ENCODE measurements around the gene SLC6A12. TPM values are rescaled to one million over a fixed set of nuclear protein-coding genes. Genes with fewer than 3 reads are reported as not detected.

The SLC6A12 gene
- total and polyA plus RNA-seq, 2 donors (not counting 3 experiments of a cell fraction or from before 2014, with no cell fraction given): not detected

GRCh38 chr12:232731-233614 is 19.0 kb upstream of the SLC6A12 start:
- CTCF ChIA-PET: interaction anchor here (0.6 to 0.7 kb wide), 2 partner anchors 12 to 71 kb away, joined by 3 read pairs; no protein-coding TSS in a partner anchor
- FAIRE-seq: no peak
- Histone ChIP-seq H3K4me3 (replicated peaks in 1 of 3; ENCODE audit: insufficient read depth in 1 of 3, low read depth in 1 of 3, low read length in 3 of 3) (no peak overlapping the region), H3K79me2 (ENCODE audit: control insufficient read depth, insufficient read depth, low read length) (no peaks in the 10 kb centered on the region), H3K9ac (replicated peaks; ENCODE audit: extremely low read depth, insufficient read depth, low read length) (no peak overlapping the region), H3K36me3 (ENCODE audit: control insufficient read depth in 2 of 2, extremely low read depth in 1 of 2, insufficient read depth in 2 of 2, low read length in 2 of 2) (no peaks in the 10 kb centered on the region), H3K27ac (ENCODE audit: insufficient read depth, low read depth, low read length) (no peak overlapping the region), H3K9me1 (replicated peaks; ENCODE audit: control insufficient read depth, extremely low read depth, insufficient read depth, low read length) (no peaks in the 10 kb centered on the region), H3K4me1 (ENCODE audit: control insufficient read depth, extremely low read depth, insufficient read depth, low read length) (no peaks in the 10 kb centered on the region), H3K27me3 (ENCODE audit: control insufficient read depth in 2 of 2, insufficient read depth in 2 of 2, low read length in 2 of 2) (peaks cover 0 to 3% of the 10 kb centered on the region in 2 experiments), H2AFZ (ENCODE audit: low read depth, low read length) (no peak overlapping the region), H3K9me3 (replicated peaks; ENCODE audit: control insufficient read depth, insufficient read depth, low read length) (no peaks in the 10 kb centered on the region), H4K20me1 (replicated peaks; ENCODE audit: control insufficient read depth, extremely low read depth, insufficient read depth, low read length) (no peaks in the 10 kb centered on the region), H3K4me2 (ENCODE audit: insufficient read depth, low read length) (no peak overlapping the region)
- POLR2A ChIA-PET: no interaction called here
- no peak for TF ChIP-seq JUN (IDR thresholded peaks at IDR 0.05; ENCODE audit: borderline replicate concordance, insufficient read depth, insufficient read length, low read depth)
- TF ChIP-seq FOS (IDR thresholded peaks at IDR 0.05; ENCODE audit: borderline replicate concordance, insufficient read depth, low read length): no peak
- TF ChIP-seq GATA2 (IDR thresholded peaks at IDR 0.05; ENCODE audit: insufficient read depth, insufficient read length, low read depth, low read length): no peak
- no peak for TF ChIP-seq POLR2A (IDR thresholded peaks at IDR 0.05; ENCODE audit: low read depth, low read length)
- TF ChIP-seq, protein P1, sequence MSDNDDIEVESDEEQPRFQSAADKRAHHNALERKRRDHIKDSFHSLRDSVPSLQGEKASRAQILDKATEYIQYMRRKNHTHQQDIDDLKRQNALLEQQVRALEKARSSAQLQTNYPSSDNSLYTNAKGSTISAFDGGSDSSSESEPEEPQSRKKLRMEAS (IDR thresholded peaks at IDR 0.05; ENCODE audit: insufficient read depth, insufficient read length): no peak
- TF ChIP-seq EZH2 (IDR thresholded peaks at IDR 0.05; ENCODE audit: borderline replicate concordance, low read depth, low read length, severe bottlenecking): no peak
- no peak for TF ChIP-seq POLR2AphosphoS5 (IDR thresholded peaks at IDR 0.05; ENCODE audit: insufficient read depth, low read depth, low read length)
- TF ChIP-seq, protein P2, sequence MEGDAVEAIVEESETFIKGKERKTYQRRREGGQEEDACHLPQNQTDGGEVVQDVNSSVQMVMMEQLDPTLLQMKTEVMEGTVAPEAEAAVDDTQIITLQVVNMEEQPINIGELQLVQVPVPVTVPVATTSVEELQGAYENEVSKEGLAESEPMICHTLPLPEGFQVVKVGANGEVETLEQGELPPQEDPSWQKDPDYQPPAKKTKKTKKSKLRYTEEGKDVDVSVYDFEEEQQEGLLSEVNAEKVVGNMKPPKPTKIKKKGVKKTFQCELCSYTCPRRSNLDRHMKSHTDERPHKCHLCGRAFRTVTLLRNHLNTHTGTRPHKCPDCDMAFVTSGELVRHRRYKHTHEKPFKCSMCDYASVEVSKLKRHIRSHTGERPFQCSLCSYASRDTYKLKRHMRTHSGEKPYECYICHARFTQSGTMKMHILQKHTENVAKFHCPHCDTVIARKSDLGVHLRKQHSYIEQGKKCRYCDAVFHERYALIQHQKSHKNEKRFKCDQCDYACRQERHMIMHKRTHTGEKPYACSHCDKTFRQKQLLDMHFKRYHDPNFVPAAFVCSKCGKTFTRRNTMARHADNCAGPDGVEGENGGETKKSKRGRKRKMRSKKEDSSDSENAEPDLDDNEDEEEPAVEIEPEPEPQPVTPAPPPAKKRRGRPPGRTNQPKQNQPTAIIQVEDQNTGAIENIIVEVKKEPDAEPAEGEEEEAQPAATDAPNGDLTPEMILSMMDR (IDR thresholded peaks at IDR 0.05; ENCODE audit: extremely low read depth in 1 of 2, insufficient read depth in 1 of 2, low read depth in 1 of 2, low read length in 2 of 2): no peak
- no peak for TF ChIP-seq MYC (IDR thresholded peaks at IDR 0.05; ENCODE audit: low read depth, low read length)
- dilution Hi-C loops (cut with MboI; ENCODE audit: extremely low pct_ligation_motif_present, low sequenced_read_pairs) (no loop called here), intact Hi-C loops (cut with micrococcal nuclease) (no loop called here)
- DNase-seq (ENCODE audit: low read depth, low spot score): no peak
- BruUV-seq (replicated peaks): no TSS peak

Data from endothelial cell of umbilical vein (primary cell).